GM18508 (cell line): ENCODE measurements around the gene HRG.

Experiments
- ATAC-seq: cut with Tn5 transposase; IDR thresholded peaks from one replicate; pipeline ENCODE4 v1.9.1; 2021; ENCODE audit warnings: moderate number of reproducible peaks; ENCODE audit not compliant: insufficient read depth, unreplicated experiment

The HRG gene

DNA sequence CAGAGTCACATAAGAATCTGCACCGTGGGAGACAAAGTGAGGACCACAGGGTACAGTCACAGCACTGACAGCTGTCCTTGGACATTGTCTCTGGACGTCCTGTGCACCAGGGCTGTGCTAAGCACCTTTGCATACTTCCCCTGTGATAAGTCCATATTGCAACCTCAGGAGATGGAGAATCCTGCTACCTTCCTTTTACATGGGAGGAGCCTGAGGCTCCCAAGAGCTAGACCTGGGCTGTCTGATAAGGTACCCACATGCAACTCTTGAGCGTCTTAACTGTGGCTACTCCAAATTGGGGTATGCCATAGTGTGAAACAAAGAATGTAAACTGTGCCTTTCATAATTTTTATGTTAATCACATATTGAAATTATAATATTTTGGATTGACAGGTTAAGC lies 28.1 kb upstream of the HRG start:
- ATAC-seq: no peak

DNA sequence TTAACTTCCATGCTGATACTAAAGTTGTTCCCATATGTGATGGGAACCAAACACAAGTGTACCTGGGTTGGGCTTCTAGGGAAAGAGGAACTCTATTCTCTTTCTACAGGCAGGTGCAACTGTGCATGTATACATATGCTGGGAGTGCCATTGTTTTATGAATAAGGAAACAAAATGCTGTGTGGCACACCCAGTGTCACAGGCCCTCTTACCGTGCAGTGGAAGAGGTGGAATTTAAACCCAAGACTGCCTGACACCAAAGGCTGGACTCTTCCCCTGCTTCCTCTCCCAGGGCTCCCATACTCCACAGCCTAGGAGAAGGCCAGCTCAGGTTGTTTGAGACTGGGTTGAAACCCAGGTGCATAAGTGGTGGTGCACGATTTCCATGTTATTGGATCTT lies 27.6 kb upstream of the HRG start:
- no peak for ATAC-seq

DNA sequence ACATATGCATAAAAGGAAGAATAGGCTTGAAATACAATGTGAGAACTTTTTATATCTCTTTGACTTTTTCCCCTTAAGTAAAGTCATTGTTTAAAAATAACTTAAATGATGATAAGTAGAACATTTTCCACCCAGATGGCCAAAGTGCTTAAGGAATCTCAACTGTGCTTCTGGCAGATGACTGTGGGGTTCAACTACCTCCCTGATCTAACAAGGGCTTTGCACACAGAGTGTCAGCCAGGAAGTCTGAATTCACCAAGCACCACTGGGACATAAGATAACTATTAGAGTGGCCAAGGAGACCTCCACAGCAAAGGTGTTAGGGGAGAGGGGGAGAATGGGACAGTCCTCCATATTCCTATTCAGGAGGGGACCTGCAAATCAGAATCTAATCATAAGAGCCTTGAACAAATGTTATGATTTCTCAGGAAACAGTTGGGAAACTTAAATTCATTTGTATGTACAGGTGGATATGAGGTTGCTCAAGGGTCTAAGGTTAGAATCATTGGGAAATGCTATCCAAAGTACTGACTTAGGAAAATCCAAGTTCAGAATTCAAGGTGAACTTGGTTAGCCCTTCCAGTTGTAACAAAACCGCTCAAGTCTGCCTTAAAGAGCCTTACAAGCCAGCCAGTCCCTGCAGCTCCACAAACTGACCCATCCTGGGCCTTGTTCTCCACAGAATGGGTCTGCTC lies 25.9 kb upstream of the HRG start, which contains the start of gene FETUB:
Gene FETUB (plus strand): TSS at position 622 of the 695 bp plus-strand sequence. CDS start 62 bp downstream, at position 684.
- no peak for ATAC-seq

DNA sequence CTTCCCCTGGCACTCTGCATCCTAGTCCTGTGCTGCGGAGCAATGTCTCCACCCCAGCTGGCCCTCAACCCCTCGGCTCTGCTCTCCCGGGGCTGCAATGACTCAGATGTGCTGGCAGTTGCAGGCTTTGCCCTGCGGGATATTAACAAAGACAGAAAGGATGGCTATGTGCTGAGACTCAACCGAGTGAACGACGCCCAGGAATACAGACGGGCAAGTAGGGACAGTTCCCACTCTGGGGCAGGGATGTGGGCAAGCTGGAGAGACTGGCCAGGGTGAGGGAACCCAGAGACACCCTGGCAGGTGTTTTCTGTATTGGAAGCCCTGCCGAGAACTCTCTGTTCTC lies 25.4 kb upstream of the HRG start:
- ATAC-seq: no peak

DNA sequence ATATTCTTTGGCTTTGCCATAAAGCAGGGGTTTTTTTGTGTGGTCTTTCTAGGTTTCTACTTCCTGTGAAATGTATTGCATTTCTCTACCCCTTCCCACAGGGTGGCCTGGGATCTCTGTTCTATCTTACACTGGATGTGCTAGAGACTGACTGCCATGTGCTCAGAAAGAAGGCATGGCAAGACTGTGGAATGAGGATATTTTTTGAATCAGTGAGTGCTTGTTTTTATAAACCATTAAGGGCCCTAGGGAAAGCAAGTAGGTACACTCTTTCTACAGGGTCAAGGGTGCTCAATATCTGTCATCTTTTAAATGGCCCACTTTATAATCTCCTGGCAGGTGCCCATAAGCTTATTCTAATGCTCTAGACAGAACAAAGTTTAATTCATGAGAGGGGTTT lies 24.9 kb upstream of the HRG start:
- ATAC-seq: no peak

DNA sequence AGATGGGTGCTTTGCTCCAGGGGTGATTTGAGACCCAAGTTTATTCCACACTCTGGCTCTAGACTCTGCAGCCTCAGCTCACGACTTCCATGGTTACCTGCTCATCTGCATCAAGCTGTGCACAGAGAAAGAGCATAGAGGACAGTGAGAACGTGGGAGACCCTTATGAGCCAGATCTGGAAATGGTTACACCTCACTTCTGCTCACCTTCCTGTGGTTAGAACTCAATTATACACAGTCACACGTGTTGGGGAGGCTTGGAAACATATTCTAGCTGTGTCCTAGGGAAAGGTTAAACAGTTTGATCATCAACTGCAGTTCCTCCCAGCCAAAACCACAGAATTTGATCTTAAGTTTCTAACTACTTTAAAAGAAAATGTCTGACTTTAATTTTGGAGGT lies 23.8 kb upstream of the HRG start:
- no peak for ATAC-seq

DNA sequence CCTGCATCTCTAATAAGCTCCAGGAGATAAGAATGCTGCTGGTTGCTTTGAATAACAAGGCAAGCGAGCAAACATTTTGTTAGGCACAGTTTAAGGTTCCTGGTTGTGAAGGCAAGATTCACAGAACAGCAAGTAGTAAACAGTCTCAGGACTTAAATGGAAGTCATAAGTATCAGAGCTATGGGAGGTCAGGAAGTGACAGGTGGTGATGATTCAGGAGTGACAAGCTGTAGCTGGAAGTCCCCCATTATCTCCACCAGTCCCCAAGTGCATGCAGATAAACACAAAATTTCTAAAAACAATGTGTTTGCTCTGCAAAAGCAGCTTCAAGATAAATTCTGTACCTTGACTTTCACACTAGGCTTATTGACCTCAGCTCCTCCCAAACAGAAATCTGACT lies 22.3 kb upstream of the HRG start:
- no peak for ATAC-seq

DNA sequence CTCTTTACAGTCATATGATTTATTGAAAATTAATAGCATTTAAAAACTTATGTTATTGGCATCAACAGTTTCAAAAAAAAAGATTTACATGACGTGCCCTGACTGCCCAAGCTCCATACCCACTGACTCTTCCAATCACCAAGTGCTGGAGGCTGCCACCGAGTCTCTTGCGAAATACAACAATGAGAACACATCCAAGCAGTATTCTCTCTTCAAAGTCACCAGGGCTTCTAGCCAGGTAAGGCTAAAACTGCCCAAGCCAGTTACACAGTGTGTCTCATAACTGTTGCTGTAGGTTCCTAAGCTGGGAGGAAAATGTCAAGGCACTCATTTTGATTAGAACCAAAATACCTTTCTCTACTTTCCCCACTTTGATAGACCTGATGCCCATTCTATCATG lies 21.1 kb upstream of the HRG start:
- no peak for ATAC-seq

DNA sequence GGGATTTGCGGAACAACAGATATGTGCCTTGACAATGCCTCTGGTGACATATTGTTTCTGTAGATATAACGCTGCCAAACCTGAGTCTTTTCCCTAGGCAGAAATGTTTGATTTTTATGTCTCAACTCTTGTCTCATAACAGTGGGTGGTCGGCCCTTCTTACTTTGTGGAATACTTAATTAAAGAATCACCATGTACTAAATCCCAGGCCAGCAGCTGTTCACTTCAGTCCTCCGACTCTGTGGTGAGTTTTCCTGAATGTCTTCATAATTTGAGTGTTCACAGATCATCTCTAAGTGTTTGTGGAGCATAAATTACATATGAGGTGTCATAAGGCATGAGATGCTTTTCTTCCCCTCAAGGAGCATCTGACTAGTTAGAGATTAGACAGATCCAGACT lies 19.7 kb upstream of the HRG start:
- no peak for ATAC-seq

DNA sequence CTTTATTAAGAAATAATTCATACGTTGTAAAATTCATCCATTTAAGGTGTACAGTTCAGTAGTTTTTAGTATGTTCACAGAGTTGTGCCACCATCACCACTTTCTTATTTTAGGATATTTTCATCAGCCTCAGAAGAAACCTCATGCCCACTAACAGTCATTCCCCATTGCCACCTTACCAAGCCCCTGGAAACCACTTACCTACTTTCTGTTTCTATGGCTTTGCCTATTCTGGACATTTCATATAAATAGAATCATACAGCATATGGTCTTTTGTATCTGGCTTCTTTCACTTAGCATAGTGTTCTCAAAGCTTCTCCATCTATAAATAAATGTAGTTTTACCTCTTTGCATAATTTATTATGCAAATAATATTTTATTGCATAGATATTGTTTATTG lies 19.0 kb upstream of the HRG start:
- ATAC-seq: no peak

DNA sequence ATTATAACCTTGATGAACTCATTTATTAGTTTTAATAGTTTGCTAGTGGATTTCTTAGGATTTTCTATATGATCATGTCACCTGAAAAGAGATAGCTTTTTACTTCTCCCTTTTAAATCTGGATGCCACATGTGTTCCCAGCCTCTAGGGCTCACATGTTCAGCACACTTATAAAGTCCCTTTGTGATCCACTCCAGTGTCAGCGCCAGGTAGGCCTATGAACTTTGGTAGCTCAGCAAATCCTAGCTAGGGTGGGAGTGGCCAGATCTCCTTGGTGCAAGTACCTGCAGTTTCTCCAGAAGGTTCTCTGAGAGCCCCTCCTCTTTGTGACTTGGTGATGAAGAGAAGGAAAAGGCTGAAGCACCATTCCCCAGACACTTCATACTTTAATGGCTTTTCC lies 17.0 kb upstream of the HRG start:
- no peak for ATAC-seq

DNA sequence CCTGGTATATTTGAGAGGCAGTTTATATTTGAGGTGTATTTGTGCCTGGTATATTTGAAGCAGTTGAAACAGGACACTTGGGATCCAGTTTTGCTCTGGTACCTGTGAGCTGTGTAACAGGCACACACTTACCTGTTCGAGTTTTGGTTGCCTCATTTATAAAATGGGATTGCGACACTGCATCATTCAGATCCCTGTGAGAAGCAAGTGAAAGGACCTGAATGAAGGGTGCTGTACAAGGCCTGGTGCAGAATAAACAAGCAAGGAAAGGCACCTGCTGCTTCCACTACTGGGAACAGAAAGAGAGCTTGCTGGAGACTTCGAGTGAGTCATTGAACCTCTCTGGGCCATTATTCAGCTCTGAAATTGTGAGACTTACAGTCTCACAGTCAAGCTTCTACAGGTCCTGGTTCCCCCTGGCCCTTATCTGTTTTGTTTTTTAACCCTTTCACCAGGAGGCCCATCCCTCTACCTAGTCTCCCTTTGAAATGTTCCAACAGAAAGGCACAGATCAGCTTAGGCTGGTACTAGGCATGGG lies 14.1 kb upstream of the HRG start:
- no peak for ATAC-seq

DNA sequence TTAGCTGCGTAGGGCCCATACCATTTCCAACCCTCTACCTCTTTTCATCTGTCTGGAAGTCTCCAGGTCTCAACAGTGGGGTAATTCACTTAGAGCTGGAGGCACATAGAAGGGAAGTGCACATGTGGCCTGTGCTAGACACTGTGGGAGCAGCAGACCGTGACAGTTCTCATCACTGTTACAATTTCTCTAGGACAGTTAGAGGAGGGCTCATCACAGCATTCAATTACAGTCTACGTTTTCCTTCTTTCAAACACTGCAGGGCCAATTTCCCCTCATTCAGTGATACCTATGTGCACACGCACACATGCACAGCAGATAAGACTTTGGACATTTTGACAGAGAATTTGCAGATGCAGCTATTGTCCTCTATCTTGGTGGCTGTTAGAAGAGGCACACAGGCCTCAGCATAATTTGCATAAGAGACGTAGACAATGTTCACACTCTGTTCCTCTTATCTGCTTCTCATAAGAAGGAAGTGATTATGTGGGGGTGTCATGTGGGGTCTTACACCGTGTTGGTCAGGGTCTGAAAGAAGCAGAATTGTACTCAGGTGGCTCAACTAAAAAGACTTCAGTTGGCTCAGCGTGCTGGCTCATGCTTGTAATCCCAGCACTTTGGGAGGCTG lies 12.6 kb upstream of the HRG start:
- ATAC-seq: no peak

DNA sequence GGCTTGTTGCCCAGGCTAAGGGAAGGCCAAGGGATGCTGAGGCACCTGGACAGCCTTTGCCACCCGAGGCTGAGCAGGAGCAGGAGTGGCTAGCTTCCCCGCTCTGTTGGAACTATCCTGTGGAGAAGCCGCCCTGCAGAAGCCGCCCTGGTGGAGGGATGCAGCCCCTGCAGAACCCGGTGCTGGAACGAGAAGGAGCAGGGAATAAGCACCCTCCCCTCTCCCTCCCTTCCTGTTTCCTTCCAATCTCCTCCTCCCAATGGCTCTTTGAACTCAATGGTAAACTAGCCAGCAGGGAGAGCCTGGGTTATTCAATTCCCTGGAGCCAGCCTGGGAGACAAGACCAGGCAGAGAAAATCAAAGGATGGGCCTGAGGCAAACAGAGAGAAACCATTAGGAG lies 11.8 kb upstream of the HRG start:
- no peak for ATAC-seq

DNA sequence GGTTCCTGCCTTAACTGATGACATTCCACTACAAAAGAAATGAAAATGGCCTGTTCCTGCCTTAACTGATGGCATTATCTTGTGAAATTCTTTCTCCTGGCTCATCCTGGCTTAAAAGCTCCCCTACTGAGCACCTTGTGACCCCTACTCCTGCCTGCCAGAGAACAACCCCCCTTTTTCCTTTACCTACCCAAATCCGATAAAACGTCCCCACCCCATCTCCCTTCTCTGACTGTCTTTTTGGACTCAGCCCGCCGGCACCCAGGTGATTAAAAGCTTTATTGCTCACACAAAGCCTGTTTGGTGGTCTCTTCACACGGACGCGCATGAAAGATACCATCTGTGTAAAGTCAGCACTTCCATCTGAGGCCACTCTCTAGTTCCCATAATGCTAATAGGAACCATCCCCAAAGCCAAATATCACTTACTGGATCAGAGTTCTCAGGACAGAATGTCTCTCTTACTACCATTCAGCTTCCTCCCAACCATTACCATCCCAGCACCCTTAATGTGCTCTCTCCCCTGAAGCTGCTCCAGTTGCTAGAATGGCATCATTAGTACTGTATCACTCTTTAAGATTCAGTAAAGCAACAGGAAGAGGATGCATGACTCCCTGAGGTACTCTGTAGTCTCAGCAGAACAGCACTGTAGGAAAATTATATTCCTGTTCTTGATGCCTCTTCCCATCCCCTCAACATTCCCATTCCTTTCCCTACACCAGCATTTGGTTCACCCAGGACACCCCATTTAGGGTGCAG lies 2.3 kb upstream of the HRG start:
- ATAC-seq: no peak

DNA sequence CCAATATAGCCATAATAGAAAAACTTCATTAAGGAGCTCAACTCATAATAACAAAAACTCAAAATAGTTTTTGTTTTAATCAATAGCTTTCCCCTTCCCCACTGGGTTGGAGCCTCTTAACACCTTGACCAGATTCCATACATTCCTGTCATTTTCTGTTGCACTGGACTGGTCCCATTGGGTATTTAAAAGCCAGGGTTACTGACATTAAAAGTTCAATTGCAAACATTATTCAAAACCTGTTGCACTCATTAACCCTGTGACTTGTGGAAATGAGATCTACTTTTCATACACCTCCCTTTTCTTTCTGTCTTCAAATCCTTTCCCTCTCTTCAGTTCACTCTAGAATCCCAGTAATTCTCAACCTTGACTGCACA lies 1.7 kb upstream of the HRG start:
- no peak for ATAC-seq

DNA sequence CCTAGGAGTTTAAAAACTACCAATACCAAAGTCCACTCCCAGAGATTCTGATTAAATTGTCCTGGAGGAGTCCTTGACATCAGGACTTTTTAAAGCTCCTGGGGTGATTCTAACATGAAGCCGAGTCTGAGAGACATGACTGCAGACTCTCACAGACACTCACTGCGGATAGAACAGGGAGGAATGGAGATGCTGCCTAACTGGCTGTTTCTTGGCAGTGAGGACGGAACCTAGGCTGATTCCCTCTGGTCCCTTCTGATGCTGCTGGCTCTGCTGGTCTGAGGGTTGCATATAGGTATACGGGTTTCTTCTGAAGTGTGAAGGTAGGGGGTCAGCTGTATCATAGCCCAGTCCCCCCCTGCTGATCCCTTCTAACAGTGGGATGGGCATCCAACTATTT lies 1.3 kb upstream of the HRG start:
- ATAC-seq: no peak

DNA sequence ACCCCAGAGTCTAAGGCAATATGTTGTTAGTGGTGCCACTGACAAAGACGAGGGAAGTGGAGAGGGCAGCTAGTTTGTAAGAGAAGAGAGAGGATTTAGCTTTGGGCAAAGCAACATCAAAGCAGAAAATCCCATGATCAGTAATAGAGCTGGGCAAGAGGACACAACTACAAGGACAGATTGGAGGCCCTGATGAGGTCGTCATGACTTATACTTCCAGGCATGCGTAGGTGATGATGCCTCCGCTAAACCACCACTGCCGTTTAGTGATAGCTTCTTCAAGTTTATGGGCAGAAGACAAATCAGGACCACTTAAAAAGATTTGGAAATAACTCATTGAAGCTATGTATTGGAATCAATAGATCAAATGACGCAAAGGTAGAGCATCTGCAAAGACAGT lies 2.6 kb downstream of the HRG start:
- no peak for ATAC-seq

DNA sequence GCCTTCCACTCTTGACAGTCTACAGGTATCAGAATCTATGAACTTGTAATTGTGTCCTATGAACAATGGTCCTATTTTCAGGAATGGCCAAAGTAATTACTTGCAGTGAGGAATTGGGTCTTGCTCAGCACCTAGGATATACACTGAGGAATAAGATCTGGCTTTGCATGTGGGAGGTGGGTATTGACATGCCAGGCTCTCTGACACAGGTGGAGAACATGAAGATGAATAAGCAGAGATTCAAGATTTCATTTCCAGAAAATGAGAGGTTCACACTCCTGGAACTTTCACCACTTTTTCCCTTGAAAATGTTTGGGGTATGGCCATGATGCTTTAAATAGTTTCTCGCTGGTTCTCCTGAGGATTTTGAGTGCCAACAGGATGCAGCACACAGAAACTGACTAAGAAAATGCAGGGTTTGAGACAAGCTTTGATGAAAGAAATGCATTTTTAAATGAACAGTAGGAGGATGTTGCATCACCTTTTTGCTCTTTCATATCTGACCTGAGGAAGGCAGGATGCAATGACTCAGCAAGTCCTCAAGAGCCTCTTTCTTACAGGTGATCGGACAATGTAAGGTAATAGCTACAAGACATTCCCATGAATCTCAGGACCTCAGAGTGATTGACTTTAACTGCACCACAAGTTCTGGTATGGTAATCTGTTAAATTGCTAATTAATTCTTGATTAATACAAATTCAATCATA lies 3.7 kb downstream of the HRG start:
- no peak for ATAC-seq

DNA sequence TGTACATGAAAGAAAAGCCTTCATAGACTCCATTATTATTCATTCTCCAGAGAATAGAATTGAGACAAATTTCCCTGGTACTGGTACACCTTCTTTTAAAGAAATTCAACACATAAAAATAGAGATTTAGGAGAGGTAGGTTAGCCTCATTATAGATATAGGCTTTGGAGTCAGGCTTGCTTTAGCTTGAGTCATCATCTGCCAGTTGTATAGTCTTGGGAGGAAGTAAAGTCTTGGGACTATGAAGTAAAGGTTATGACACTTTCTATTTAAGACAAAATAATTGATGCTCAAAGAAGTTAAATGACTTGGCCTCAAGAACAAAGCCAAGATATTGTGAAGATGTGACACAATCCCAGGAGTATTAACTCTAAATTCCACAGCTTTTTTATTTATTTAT lies 4.3 kb downstream of the HRG start:
- no peak for ATAC-seq

DNA sequence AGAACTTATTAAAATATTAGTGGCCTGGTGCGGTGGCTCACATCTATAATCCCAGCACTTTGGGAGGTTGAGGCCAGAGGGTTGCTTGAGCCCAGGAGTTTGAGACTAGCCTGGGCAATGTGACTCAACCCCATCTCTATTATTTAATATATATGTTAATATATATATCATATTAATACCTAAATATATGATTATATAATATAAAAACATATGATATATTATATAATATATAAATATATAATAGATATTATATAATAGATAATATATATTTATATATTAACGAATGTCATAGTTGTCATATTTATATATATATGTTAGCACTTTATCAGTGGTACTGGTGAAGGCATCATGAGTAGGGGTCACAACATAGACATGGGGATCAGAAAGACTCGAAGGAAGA lies 5.2 kb downstream of the HRG start:
- no peak for ATAC-seq
